Measurements from ENCODE around the gene CFDP1.

DNA sequence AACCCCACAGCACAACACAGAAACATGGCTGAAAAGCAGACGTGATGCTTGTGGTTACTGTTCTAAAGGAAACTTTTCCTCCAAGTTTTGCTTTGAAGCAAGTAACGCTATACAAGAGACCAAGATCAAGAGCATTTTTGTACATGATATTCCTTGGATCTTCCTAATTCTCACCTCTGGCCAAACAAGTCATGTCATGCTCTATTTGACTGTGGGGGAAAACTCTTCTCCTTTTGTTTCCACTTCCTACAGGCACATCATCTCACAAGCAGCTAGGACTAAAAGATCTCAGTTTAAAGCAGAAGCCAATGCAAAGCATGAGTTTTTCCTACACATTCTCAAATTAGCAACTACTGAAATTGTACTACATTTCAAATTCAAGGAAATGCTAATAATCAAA is 50.7 kb downstream of the CFDP1 start:
- no peak for TF ChIP-seq POLR2A (IDR thresholded peaks at IDR 0.05; ENCODE audit: insufficient read depth in 1 of 2, low read depth in 2 of 2, low read length in 2 of 2)
- no peak for TF ChIP-seq ZSCAN20 (CRISPR knock-in tag; IDR thresholded peaks at IDR 0.05; ENCODE audit: borderline replicate concordance)
- no peak for TF ChIP-seq CCDC6 (CRISPR knock-in tag; IDR thresholded peaks at IDR 0.05)
- TF ChIP-seq SMAD1 (CRISPR knock-in tag; IDR thresholded peaks at IDR 0.05; ENCODE audit: borderline replicate concordance, low read depth), result no peak
- no peak for TF ChIP-seq FIP1L1 (IDR thresholded peaks at IDR 0.05; ENCODE audit: borderline replicate concordance, insufficient read depth, low read depth, low read length)
- TF ChIP-seq, protein P1, sequence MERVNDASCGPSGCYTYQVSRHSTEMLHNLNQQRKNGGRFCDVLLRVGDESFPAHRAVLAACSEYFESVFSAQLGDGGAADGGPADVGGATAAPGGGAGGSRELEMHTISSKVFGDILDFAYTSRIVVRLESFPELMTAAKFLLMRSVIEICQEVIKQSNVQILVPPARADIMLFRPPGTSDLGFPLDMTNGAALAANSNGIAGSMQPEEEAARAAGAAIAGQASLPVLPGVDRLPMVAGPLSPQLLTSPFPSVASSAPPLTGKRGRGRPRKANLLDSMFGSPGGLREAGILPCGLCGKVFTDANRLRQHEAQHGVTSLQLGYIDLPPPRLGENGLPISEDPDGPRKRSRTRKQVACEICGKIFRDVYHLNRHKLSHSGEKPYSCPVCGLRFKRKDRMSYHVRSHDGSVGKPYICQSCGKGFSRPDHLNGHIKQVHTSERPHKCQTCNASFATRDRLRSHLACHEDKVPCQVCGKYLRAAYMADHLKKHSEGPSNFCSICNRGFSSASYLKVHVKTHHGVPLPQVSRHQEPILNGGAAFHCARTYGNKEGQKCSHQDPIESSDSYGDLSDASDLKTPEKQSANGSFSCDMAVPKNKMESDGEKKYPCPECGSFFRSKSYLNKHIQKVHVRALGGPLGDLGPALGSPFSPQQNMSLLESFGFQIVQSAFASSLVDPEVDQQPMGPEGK (CRISPR knock-in tag; IDR thresholded peaks at IDR 0.05), result no peak
- TF ChIP-seq MED13 (CRISPR knock-in tag; IDR thresholded peaks at IDR 0.05), result no peak
- TF ChIP-seq ZNF367 (CRISPR knock-in tag; IDR thresholded peaks at IDR 0.05; ENCODE audit: borderline replicate concordance), result no peak
- TF ChIP-seq, protein P2, sequence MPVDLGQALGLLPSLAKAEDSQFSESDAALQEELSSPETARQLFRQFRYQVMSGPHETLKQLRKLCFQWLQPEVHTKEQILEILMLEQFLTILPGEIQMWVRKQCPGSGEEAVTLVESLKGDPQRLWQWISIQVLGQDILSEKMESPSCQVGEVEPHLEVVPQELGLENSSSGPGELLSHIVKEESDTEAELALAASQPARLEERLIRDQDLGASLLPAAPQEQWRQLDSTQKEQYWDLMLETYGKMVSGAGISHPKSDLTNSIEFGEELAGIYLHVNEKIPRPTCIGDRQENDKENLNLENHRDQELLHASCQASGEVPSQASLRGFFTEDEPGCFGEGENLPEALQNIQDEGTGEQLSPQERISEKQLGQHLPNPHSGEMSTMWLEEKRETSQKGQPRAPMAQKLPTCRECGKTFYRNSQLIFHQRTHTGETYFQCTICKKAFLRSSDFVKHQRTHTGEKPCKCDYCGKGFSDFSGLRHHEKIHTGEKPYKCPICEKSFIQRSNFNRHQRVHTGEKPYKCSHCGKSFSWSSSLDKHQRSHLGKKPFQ (CRISPR knock-in tag; IDR thresholded peaks at IDR 0.05; ENCODE audit: insufficient replicate concordance), result no peak
- no peak for TF ChIP-seq POLR2AphosphoS5 (IDR thresholded peaks at IDR 0.05; ENCODE audit: low read depth, low read length)

Measured in HepG2 (cell line).